SK-N-SH treated with all-trans-retinoic acid at 6 μM for 48 hours (cell line): ENCODE measurements around the gene CFAP251.

Source experiments
- ARNTL ChIP-seq: fragments of 450-650 bp; formaldehyde crosslinking; IDR thresholded peaks from 2 replicates; pipeline ENCODE4 v1.5.0; 2020; ENCODE audit warnings: low read depth, mild to moderate bottlenecking, moderate library complexity, borderline replicate concordance
- CREB5 ChIP-seq: fragments of 250-450 bp; sonication (Bioruptor Pico); IDR thresholded peaks from 2 replicates; pipeline ENCODE4 v1.5.1; 2020; ENCODE audit warnings: low read depth, mild to moderate bottlenecking, moderate library complexity
- CSRNP3 ChIP-seq: fragments of 250-450 bp; sonication (Bioruptor Pico); IDR thresholded peaks from 2 replicates; pipeline ENCODE4 v1.5.1; 2021; ENCODE audit warnings: mild to moderate bottlenecking, moderate library complexity
- ESRRG ChIP-seq: fragments of 250-450 bp; sonication (Bioruptor Pico); IDR thresholded peaks from 2 replicates; pipeline ENCODE4 v1.6.1; 2021; ENCODE audit warnings: mild to moderate bottlenecking
- PATZ1 ChIP-seq: fragments of 250-450 bp; sonication (Bioruptor Pico); IDR thresholded peaks from 2 replicates; pipeline ENCODE4 v1.8.0; 2020; ENCODE audit warnings: mild to moderate bottlenecking, moderate library complexity, borderline replicate concordance
- RARB ChIP-seq: fragments of 250-450 bp; sonication (Bioruptor Pico); IDR thresholded peaks from 2 replicates; pipeline ENCODE4 v1.8.0; 2021; ENCODE audit warnings: mild to moderate bottlenecking, moderate library complexity
- TCF4 ChIP-seq: fragments of 250-450 bp; sonication (Bioruptor Pico); IDR thresholded peaks from 2 replicates; pipeline ENCODE4 v1.8.0; 2021; ENCODE audit warnings: mild to moderate bottlenecking, moderate library complexity, borderline replicate concordance
- TSHZ2 ChIP-seq: fragments of 250-450 bp; sonication (Bioruptor Pico); IDR thresholded peaks from 2 replicates; pipeline ENCODE4 v1.5.0; 2020; ENCODE audit warnings: mild to moderate bottlenecking, moderate library complexity
- ZFP30 ChIP-seq: fragments of 450-650 bp; formaldehyde crosslinking; IDR thresholded peaks from 2 replicates; pipeline ENCODE4 v1.5.0; 2022; ENCODE audit warnings: mild to moderate bottlenecking, moderate library complexity
- ZNF70 ChIP-seq: fragments of 450-650 bp; formaldehyde crosslinking; IDR thresholded peaks from 2 replicates; pipeline ENCODE4 v1.5.0; 2020; ENCODE audit warnings: mild to moderate bottlenecking, moderate library complexity

- TF ChIP-seq ESRRG (CRISPR knock-in tag) = no peak
- TF ChIP-seq TCF4 = no peak
- TF ChIP-seq ZFP30 (CRISPR knock-in tag) = no peak
- no peak for TF ChIP-seq PATZ1 (CRISPR knock-in tag)
- no peak for TF ChIP-seq ZNF70
- no peak for TF ChIP-seq TSHZ2
- TF ChIP-seq CSRNP3 (CRISPR knock-in tag) = no peak
- no peak for TF ChIP-seq CREB5 (CRISPR knock-in tag)
- no peak for TF ChIP-seq ARNTL (CRISPR knock-in tag)
- TF ChIP-seq RARB (CRISPR knock-in tag) = no peak
These were observed 25.5 kb upstream of the CFAP251 start for GRCh38 chr12:121892673-121893561.
